ENCODE results near the gene PTPN12. TPM values are rescaled to one million over a fixed set of nuclear protein-coding genes. Genes with fewer than 3 reads are reported as not detected.

PTPN12 gene
- total RNA-seq, 1 donor from 2014 or later: 12.7 TPM

- Mint-ChIP-seq H3K4me3 (no peak overlapping the region), H3K4me1 (peaks cover 2% of the 10 kb centered on the region), H3K27me3 (no peaks in the 10 kb centered on the region), H3K27ac (no peak overlapping the region), H3K9me3 (no peaks in the 10 kb centered on the region), H3K36me3 (ENCODE audit: low read depth) (peaks cover 19% of the 10 kb centered on the region)
- intact Hi-C loops (cut with micrococcal nuclease): no loop called here
- DNase-seq: no peak
Observed at GRCh38 chr7:77680266-77680665, 143.2 kb downstream of the PTPN12 start.

DNA sequence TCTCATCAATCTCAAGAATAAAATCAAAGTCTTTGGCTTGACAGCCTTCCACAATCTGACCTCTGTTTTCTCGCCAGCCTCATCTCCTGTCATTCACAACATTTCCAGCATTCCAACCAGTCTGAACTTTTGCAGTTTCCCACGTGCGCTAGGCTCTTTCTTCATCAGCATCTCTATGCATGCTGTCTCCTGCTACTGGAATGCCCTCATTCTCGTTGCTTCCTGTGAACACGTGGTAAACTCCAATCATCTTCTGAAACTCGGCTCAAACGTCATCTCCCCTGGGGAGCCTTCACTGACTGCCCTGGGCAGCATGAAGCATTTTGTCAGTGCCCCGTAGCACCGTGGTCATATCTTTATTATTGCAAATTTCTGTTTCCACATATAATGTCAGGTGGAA is 146.9 kb downstream of the PTPN12 start:
- Mint-ChIP-seq H3K27ac (no peak overlapping the region), H3K27me3 (no peaks in the 10 kb centered on the region), H3K4me1 (peaks cover 23% of the 10 kb centered on the region), H3K4me3 (no peak overlapping the region), H3K36me3 (ENCODE audit: low read depth) (peaks cover 26% of the 10 kb centered on the region), H3K9me3 (no peaks in the 10 kb centered on the region)
- intact Hi-C loops (cut with micrococcal nuclease): no loop called here
- DNase-seq: no peak

DNA sequence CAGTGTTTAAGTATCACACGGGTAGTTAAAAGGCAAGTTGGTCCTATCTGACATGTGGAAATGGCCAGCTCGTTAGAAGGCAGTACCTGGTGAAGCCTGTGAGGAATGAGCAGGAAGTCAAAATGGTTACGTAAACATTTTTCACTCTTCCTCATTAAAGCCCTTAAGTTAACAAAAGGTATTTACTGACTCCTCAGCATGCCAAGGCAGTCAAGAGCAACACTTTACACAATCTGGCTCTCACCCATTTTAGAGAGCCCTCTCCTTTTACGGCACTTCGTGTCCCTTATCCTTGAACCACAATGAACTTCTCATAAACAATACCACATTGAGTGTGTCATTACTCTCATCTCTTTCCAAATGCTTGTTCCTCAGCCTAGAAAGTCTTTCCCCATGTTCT is 148.1 kb downstream of the PTPN12 start:
- peaks cover 23% of the 10 kb centered on the region for H3K4me1 Mint-ChIP-seq
- H3K9me3 Mint-ChIP-seq: no peaks in the 10 kb centered on the region
- no peaks in the 10 kb centered on the region for H3K27me3 Mint-ChIP-seq
- intact Hi-C loops (cut with micrococcal nuclease): no loop called here
- H3K27ac Mint-ChIP-seq: no peak overlapping the region
- H3K4me3 Mint-ChIP-seq: no peak overlapping the region
- DNase-seq: no peak
- H3K36me3 Mint-ChIP-seq (ENCODE audit: low read depth): peaks cover 32% of the 10 kb centered on the region

GRCh38 chr7:77687100-77687746 is 150.1 kb downstream of the PTPN12 start:
- Mint-ChIP-seq H3K27me3 (no peaks in the 10 kb centered on the region), H3K9me3 (no peaks in the 10 kb centered on the region), H3K27ac (no peak overlapping the region), H3K4me1 (peaks cover 23% of the 10 kb centered on the region), H3K36me3 (ENCODE audit: low read depth) (peaks cover 33% of the 10 kb centered on the region), H3K4me3 (peak overlapping the region; percentile 43)
- intact Hi-C loops (cut with micrococcal nuclease): loop anchor here (1.0 kb wide), 1 partner anchor 9 kb away; the partner anchor contains the start of gene RSBN1L
- DNase-seq: no peak

DNA sequence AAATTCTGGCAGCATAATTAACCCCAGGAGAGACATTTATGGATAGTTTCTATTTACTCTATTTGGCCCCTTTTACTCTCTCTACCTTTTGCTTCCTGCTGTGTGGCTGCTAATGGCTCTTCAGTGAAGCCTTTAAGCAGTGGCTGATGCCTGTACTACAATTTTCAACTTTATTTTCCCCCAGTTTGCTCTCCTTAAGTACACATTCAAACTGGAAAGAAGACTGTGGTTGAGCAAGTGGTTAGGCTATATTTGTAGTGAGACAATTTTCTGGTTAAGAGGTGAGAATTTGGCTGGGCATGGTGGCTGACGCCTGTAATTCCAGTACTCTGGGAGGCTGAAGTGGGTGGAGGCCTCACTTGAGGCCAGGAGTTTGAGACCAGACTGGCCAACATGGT is 150.7 kb downstream of the PTPN12 start:
- Mint-ChIP-seq H3K27me3 (no peaks in the 10 kb centered on the region), H3K36me3 (ENCODE audit: low read depth) (peaks cover 33% of the 10 kb centered on the region), H3K4me1 (peaks cover 25% of the 10 kb centered on the region), H3K27ac (peak overlapping the region; percentile 69), H3K9me3 (no peaks in the 10 kb centered on the region), H3K4me3 (peak overlapping the region; percentile 43)
- intact Hi-C loops (cut with micrococcal nuclease): loop anchor here (1.0 kb wide), 1 partner anchor 9 kb away; the partner anchor contains the start of gene RSBN1L
- peak; percentile 60 for DNase-seq

Other genes with a start within 250 kb of the PTPN12 start
- gene GSAP, start 120.9 kb upstream of the PTPN12 start, total RNA-seq: 2.1 and 2.8 TPM in 2 replicates
- gene RSBN1L, start 159.2 kb downstream of the PTPN12 start, total RNA-seq: 26.3 and 31.3 TPM in 2 replicates